Activated CD4-positive, alpha-beta T cell treated with anti-CD3 and anti-CD28 coated beads, Interleukin-2, amount 50 U/mL, for 1 hour (primary cell): ENCODE results near the gene DRG2.

Experiments
- DNase-seq: peaks from one replicate; pipeline ENCODE4 v3.0.0-alpha.2; 2020

Gene DRG2

GRCh38 chr17:18076936-18077335 lies 10.8 kb upstream of the DRG2 start:
- DNase-seq, result no peak

GRCh38 chr17:18079543-18079942 lies 8.2 kb upstream of the DRG2 start:
- DNase-seq, result no peak

- DNase-seq, result no peak
Measured at GRCh38 chr17:18084256-18084655, 3.5 kb upstream of the DRG2 start.

GRCh38 chr17:18089613-18090012 lies 1.9 kb downstream of the DRG2 start:
- DNase-seq, result no peak

DNA sequence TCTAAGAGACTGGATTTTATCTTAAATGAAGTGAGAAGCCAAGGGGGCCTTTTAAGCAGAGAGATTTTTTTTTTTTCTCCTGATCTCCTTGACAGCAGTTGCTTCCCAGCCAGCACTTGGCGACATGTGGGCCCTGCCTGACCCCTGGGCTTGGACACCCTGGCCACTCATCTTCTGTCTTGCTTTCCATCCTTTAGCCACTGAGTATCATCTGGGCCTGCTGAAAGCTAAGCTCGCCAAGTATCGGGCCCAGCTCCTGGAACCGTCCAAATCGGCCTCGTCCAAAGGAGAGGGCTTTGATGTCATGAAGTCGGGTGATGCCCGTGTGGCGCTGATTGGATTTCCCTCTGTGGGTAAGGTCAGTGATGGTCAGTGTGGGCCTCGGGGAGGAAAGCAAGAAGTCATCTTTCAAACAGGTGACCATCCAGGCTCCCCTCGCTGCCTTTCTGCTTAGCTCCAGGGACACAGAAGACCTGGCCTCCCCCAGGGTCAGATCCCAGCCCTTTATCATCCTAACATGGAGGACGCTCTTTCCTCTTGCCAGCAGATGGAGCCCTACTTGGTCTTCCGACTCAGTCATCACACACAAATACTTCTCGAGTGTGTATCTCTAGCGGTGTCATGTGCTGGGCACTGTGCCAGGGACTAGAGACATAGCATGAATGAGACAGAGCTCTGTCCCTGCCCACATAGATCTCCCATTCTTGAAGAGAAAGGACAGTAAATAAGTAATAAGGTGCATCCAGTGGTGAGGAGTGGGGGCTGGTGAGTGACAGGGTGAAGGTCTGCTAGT lies 6.1 kb downstream of the DRG2 start:
- no peak for DNase-seq

DNA sequence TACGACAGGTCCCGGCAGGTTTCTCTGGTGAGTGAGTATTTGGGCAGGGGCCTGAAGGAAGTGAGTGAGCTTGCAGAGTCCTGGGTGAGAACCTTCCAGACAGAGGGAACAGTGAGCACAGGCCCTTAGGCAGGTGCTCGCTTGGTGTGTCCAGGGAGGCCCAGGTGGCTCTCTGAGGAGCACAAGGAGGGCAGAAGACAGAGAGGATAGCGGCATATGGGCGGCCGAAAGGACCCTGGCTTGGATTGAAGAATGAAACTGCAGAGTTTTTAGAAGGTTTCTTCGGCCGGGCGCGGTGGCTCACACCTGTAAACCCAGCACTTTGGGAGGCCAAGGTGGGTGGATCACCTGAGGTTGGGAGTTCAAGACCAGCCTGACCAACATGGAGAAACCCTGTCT lies 6.7 kb downstream of the DRG2 start:
- DNase-seq, result no peak

DNA sequence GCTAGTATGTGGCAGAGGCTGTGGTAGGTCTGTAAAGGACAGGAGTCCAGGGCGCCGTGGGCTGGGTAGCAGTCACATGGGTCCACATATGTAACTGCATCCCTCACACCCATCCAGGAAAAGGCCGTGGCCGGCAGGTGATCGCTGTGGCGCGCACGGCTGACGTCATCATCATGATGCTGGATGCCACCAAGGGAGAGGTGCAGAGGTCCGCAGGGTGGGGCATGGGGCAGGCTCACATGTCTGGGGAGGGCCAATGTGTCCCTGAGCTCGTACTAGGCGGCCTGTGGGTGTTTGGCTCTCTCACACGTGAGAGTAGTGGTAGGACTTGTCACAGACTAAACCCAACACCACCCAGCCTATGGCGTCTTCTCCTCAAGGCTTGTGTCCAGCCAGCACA lies 11.8 kb downstream of the DRG2 start:
- no peak for DNase-seq

DNA sequence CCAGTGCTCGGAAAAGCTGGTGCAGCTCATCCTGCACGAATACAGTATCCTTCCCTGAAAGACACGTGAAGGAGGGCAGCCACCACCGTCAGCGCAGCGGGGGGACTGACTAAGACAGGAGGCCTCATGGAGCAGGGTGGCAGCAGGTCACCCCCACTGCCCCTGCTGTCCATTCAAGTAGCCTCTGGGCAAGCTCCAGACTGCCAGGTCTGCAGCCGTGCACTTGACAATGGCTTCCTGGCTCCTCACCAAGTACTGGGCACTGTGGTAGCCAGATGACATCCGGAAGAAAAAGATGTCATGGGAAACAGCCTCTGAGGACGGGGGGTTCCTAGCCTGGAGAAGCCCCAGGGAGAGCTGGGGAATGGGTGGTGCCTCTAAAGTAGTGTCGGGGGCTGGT lies 12.9 kb downstream of the DRG2 start:
- no peak for DNase-seq

- no peak for DNase-seq
Measured at GRCh38 chr17:18101828-18102227, 14.1 kb downstream of the DRG2 start.

- DNase-seq, result no peak
Measured at GRCh38 chr17:18102640-18103039, 14.9 kb downstream of the DRG2 start.

- DNase-seq, result no peak
Measured at GRCh38 chr17:18105027-18105426, 17.3 kb downstream of the DRG2 start.

GRCh38 chr17:18105595-18105994 lies 17.8 kb downstream of the DRG2 start:
- DNase-seq, result no peak

DNA sequence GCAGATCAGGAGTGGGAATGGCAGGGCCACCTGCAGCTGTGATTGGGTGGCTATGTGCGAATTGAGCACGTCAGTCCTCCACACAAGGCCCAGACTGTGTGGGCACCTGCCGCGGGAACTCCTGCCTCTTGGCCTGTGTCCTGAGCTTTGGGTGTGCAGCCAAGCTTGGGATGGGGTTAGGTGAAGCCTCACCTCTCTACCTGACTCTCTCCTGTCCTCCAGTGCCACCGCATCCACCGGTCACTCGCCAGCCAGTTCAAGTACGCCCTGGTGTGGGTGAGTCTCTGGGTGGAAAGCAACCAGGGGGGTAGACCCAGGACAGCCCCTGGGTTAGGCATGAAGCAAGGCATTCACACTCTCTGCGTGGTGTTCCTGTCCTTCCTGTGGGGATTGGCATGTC lies 18.5 kb downstream of the DRG2 start:
- DNase-seq, result no peak

DNA sequence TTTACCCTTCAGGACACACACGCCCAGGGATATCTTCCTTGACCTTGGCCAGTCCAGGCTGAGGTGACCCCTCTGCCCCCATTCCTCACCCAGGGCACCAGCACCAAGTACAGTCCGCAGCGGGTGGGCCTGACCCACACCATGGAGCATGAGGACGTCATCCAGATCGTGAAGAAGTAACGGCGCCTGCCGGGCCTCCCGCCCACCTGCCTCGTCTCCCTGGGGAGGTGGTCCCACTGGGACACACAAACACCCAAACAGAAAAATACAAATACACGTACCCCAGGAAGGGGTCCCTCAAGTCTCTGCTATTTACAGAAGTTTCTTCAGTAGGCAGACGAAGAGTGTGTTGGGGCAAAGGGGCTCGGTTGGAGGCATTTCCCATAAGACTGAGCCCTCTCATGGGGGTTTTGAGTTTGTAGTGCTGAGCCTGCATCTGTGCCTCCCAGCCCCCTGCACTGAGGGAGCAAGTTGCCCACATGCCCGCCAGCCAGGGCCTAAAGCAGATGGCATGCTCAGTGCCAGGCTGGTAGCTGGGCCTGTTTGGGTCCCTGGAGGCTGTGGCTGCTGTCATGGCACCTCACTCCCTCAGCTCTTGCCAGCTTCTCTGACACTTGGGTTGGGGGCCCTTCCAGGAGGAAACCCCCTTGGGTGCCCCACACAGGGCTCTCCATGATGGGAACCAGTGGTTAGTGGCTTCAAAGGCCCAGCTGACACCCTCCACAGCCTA lies 19.5 kb downstream of the DRG2 start:
- no peak for DNase-seq

DNA sequence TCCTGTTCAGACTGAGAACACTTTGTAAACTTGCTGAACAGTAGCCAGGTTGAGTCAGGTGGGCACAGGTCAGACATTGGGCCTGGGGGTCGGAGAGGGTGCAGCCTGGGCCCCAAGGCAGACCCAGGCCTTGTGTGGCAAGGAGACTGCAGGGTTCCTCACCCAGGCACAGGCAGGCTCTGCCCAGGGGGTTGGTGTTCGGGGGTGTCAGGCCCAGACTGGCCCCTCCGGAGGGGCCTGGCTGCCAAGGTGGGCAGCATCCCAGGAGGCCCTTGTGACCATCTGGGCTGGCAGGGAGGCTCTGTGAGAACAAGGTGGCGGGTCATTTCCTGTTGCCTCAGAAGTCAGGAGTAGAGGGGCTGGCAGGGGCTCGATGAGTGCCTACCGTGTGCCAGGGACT lies 20.2 kb downstream of the DRG2 start:
- no peak for DNase-seq

- no peak for DNase-seq
Measured at GRCh38 chr17:18108401-18109312, 20.9 kb downstream of the DRG2 start, which contains the start of gene MYO15A. Gene MYO15A, plus strand, starts transcription at chr17:18108756. Its CDS starts 10,045 bp downstream, at chr17:18118801.

DNA sequence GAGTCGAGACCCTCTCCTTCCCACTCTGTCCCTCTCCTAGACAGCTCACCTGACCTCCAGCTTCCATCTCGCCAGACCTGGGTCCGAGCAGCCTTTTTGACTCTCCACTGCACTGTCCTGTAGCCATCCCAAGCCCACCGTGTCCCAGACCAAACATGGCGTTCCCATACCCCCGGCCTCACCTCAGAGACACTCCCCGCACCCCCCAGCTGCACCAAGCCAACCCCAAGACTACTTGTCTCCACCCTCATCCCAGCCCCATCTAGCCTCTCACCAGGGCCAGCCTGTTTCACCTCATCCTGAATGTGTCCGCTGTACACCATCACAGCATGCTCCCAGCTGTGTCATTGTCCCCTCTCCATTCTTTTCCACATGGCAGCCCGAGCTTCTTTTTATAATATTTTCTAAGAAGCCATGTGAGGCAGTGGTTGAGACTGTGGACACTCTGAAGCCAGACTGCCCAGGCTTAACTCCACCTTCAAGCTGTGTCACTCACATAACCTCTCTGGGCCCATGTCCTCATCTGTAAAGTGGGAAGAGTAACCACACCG lies 22.3 kb downstream of the DRG2 start:
- DNase-seq, result no peak

DNA sequence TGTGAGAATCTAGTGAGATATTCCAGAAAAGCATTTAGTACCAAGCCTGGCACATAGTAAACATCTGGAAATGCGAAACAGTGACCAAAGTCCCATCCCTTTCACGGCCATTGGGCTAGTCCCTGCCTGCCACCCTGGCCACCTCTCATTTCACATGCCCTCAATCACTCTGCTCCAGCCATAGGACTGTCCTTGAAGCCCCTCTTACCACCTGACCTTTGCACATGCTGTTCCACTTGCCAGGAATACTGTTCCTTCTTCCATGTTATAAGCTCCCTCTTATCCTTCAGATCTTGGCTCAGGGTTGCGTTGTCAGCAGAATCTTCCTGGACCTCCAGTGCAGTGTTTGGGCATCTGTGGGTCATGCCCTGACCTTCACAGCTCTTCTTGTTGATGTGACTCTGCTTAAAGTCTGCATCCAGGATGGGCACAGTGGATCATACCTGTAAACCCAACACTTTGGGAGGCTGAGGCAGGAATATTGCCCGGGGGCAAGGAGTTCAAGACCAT lies 22.9 kb downstream of the DRG2 start:
- no peak for DNase-seq

- no peak for DNase-seq
Measured at GRCh38 chr17:18111330-18111971, 23.7 kb downstream of the DRG2 start.

DNA sequence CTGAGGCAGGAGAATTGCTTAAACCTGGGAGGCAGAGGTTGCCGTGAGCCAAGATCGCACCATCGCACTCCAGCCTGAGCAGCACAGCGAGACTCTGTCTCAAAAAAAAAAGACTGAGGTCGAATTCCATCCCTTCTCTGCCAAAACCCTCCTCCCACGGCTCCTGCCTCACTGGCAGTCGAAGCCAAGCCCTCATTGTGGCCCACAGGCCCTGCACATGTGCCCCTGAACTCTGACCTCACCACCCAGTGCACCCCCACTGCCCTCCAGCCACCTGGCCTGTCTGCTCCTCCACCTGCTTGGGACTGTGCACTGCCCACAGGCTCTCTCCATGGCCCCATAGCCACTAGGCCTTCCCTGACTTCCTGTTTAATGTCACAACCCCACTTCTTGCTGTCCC lies 27.8 kb downstream of the DRG2 start:
- DNase-seq, result no peak

DNA sequence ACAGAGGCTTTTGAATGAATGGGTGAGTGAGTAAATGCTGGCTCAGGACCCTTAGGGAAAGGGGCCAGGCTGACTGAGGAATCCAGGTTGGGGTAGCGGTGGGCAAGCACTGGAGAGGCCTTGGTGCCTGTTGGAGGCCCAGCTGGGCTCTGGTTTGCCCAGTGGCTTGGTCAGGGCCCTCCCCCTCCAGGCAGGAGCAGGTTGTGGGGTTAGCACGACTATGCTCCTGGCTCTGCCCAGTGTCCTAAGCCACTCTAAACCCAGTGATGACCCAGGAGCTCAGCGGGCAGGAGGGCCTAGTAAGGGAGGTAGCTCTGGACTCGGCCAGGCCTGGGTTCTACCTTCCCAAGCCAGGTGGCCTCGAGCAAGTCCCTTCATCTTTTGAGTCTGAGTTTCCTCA lies 28.3 kb downstream of the DRG2 start:
- no peak for DNase-seq

GRCh38 chr17:18117533-18117932 lies 29.8 kb downstream of the DRG2 start:
- no peak for DNase-seq
